T-cell (primary cell): Measurements from ENCODE around the gene RABEP2. TPM values are rescaled to one million over a fixed set of nuclear protein-coding genes. Genes with fewer than 3 reads are reported as not detected.
"Not testable (repeated sequence)": the region's sequence is repeated elsewhere in the genome, so short reads cannot be mapped to it uniquely, and the experiment has no call there.

Experiments
- ATAC-seq, 4 experiments: fragments of 200-7000 bp in 3 of 4; fragments of 150-1000 bp in 1 of 4; cut with Tn5 transposase; replicated peaks in 1 of 4; 1 replicate in 3 of 4; 2 replicates in 1 of 4; pipeline ENCODE4 v1.10.0; 2021; ENCODE audit warnings: moderate library complexity in 3 of 4, mild to moderate bottlenecking in 2 of 4, moderate number of reproducible peaks in 1 of 4
- CTCF ChIA-PET, 2 donors: fragments of 300-600 bp; sonication (Branson Sonifier 250); formaldehyde crosslinking; loops; one replicate each; lab custom pipeline; 2022; ENCODE audit warnings: antibody characterized with exemption in 2 of 2; lab: Charles Lee
- POLR2A ChIA-PET, 2 donors: fragments of 300-600 bp; sonication (Branson Sonifier 250); formaldehyde crosslinking; loops; one replicate each; lab custom pipeline; 2022; ENCODE audit warnings: antibody characterized with exemption in 2 of 2; lab: Charles Lee
- DNase-seq, 35 experiments: peaks; one replicate each; pipeline versions ENCODE4 v3.0.0 to v3.0.0-alpha.2; 2013 to 2023
- H3K27ac ChIP-seq: one replicate; pipeline ENCODE4 v1.5.1; 2013; ENCODE audit warnings: low read length
- H3K27me3 ChIP-seq, 2 experiments: replicated peaks in 1 of 2; 1 replicate in 1 of 2; 2 replicates in 1 of 2; pipeline versions ENCODE4 v1.6.1 to v1.7.0; 2013; ENCODE audit warnings: low read length in 1 of 2, mixed read lengths in 1 of 2; ENCODE audit not compliant: control insufficient read depth in 2 of 2, insufficient read depth in 2 of 2; ENCODE audit errors: extremely low read depth in 1 of 2
- H3K36me3 ChIP-seq, 2 donors: 1 replicate in 1 of 2; 2 replicates in 1 of 2; pipeline versions ENCODE4 v1.6.1 to v1.7.0; 2013; ENCODE audit warnings: low read length in 1 of 2; ENCODE audit not compliant: control insufficient read depth in 2 of 2, insufficient read depth in 1 of 2; ENCODE audit errors: extremely low read depth in 1 of 2
- H3K4me1 ChIP-seq, 2 experiments: 1 replicate in 1 of 2; 2 replicates in 1 of 2; pipeline versions ENCODE4 v1.6.1 to v1.7.0; 2013; ENCODE audit warnings: low read length in 2 of 2, mixed read lengths in 1 of 2; ENCODE audit not compliant: insufficient read depth in 2 of 2, control insufficient read depth in 1 of 2; ENCODE audit errors: extremely low read depth in 1 of 2
- H3K4me3 ChIP-seq, 2 donors: 1 replicate in 1 of 2; 2 replicates in 1 of 2; pipeline versions ENCODE4 v1.5.1 to v1.7.0; 2013; ENCODE audit warnings: mild to moderate bottlenecking in 2 of 2, low read length in 1 of 2, moderate library complexity in 1 of 2; ENCODE audit not compliant: control insufficient read depth in 1 of 2; ENCODE audit errors: extremely low read depth in 1 of 2
- H3K9me3 ChIP-seq: 2 replicates; pipeline ENCODE4 v1.7.0; 2013
- H3K27ac Mint-ChIP-seq, 2 donors: one replicate each; pipeline ENCODE4 v1.8.0; 2020 to 2021; ENCODE audit warnings: mild to moderate bottlenecking in 2 of 2, mixed read lengths in 2 of 2
- H3K27me3 Mint-ChIP-seq, 2 donors: one replicate each; pipeline ENCODE4 v1.8.0; 2021 to 2022; ENCODE audit warnings: mixed read lengths in 2 of 2
- H3K36me3 Mint-ChIP-seq: one replicate; pipeline ENCODE4 v1.8.0; 2021; ENCODE audit warnings: mixed read lengths
- H3K4me1 Mint-ChIP-seq, 3 donors: one replicate each; pipeline ENCODE4 v1.8.0; 2020 to 2022; ENCODE audit warnings: mixed read lengths in 3 of 3, mild to moderate bottlenecking in 1 of 3
- H3K4me3 Mint-ChIP-seq, 3 donors: one replicate each; pipeline ENCODE4 v1.8.0; 2020 to 2022; ENCODE audit warnings: mild to moderate bottlenecking in 3 of 3, mixed read lengths in 3 of 3, moderate library complexity in 3 of 3
- H3K9me3 Mint-ChIP-seq, 3 donors: one replicate each; pipeline ENCODE4 v1.8.0; 2020 to 2022; ENCODE audit warnings: mixed read lengths in 3 of 3
- WGBS: methylation state at CpG from one replicate; pipeline ENCODE4 v1.1.5; 2013; ENCODE audit warnings: missing lambda C conversion rate; ENCODE audit not compliant: insufficient coverage; 5-methylcytosine and 5-hydroxymethylcytosine counted together
- total RNA-seq, 35 experiments: library from RNA in 6 of 35; stranded (reverse) in 6 of 35; fragments of 120-200 nt in 1 of 35; gene quantifications; one replicate each; pipeline versions ENCODE4 v1.2.1 to v1.2.4 and lab custom pipeline; 2013 to 2026

Gene RABEP2
- total RNA-seq, 5 donors from 2014 or later (not counting 1 experiment from before 2014, with no cell fraction given): 26.9 to 35.5 (median 33.5) TPM

GRCh38 chr16:28898266-28898665 is 26.8 kb downstream of the RABEP2 start:
- Histone ChIP-seq H3K36me3 (no peaks in the 10 kb centered on the region), H3K4me3 (no peak overlapping the region), H3K27ac (no peak overlapping the region), H3K9me3 (no peaks in the 10 kb centered on the region), H3K27me3 (no peaks in the 10 kb centered on the region), H3K4me1 (peaks cover 0 to 6% of the 10 kb centered on the region in 2 experiments)
- no peak for ATAC-seq
- no peak for DNase-seq
- Mint-ChIP-seq H3K36me3 (no peaks in the 10 kb centered on the region), H3K27ac (no peak overlapping the region), H3K27me3 (no peaks in the 10 kb centered on the region), H3K4me1 (peaks cover 0 to 3% (median 0%) of the 10 kb centered on the region in 3 donors), H3K9me3 (no peaks in the 10 kb centered on the region), H3K4me3 (no peak overlapping the region)
- ChIA-PET CTCF (no interaction called here), POLR2A (no interaction called here)
- 92% methylated on average over 14 of the region's 15 CpGs for WGBS

GRCh38 chr16:28897826-28898225 is 27.2 kb downstream of the RABEP2 start:
- Mint-ChIP-seq H3K27me3 (no peaks in the 10 kb centered on the region), H3K27ac (no peak overlapping the region), H3K36me3 (no peaks in the 10 kb centered on the region), H3K4me3 (no peak overlapping the region), H3K4me1 (peaks cover 0 to 2% (median 0%) of the 10 kb centered on the region in 3 donors), H3K9me3 (no peaks in the 10 kb centered on the region)
- 100% methylated on average over 2 of the region's 4 CpGs for WGBS
- Histone ChIP-seq H3K36me3 (no peaks in the 10 kb centered on the region), H3K9me3 (no peaks in the 10 kb centered on the region), H3K4me1 (peaks cover 0 to 6% of the 10 kb centered on the region in 2 experiments), H3K4me3 (no peak overlapping the region), H3K27ac (no peak overlapping the region), H3K27me3 (no peaks in the 10 kb centered on the region)
- ATAC-seq (no peak), DNase-seq (no peak)
- ChIA-PET CTCF (no interaction called here), POLR2A (no interaction called here)

- ATAC-seq: no peak
- Histone ChIP-seq H3K4me3 (no peak overlapping the region), H3K9me3 (no peaks in the 10 kb centered on the region), H3K36me3 (no peaks in the 10 kb centered on the region), H3K4me1 (no peaks in the 10 kb centered on the region), H3K27ac (no peak overlapping the region), H3K27me3 (no peaks in the 10 kb centered on the region)
- Mint-ChIP-seq H3K27me3 (no peaks in the 10 kb centered on the region), H3K4me1 (no peaks in the 10 kb centered on the region), H3K36me3 (no peaks in the 10 kb centered on the region), H3K9me3 (no peaks in the 10 kb centered on the region), H3K4me3 (no peak overlapping the region), H3K27ac (no peak overlapping the region)
- no CpG with 5 or more reads among the region's 4 CpGs for WGBS
- POLR2A ChIA-PET: interaction anchor here (0.5 kb wide), 2 partner anchors 25 to 414 kb away, joined by 3 read pairs; no protein-coding TSS in a partner anchor
- no peak for DNase-seq
- CTCF ChIA-PET: no interaction called here
Observed at GRCh38 chr16:28895609-28896008, 29.4 kb downstream of the RABEP2 start.

- H3K36me3 ChIP-seq: no peaks in the 10 kb centered on the region
- ATAC-seq (no peak), DNase-seq (no peak)
- H3K9me3 ChIP-seq: no peaks in the 10 kb centered on the region
- no peaks in the 10 kb centered on the region for H3K4me1 ChIP-seq
- ChIA-PET POLR2A (no interaction called here), CTCF (no interaction called here)
- no peak overlapping the region for H3K4me3 ChIP-seq
- H3K9me3 Mint-ChIP-seq: no peaks in the 10 kb centered on the region
- no peaks in the 10 kb centered on the region for H3K27me3 Mint-ChIP-seq
- H3K4me1 Mint-ChIP-seq: no peaks in the 10 kb centered on the region
- H3K4me3 Mint-ChIP-seq: no peak overlapping the region
- no peaks in the 10 kb centered on the region for H3K36me3 Mint-ChIP-seq
- no CpG with 5 or more reads among the region's 4 CpGs for WGBS
- H3K27me3 ChIP-seq: no peaks in the 10 kb centered on the region
- H3K27ac Mint-ChIP-seq: no peak overlapping the region
- no peak overlapping the region for H3K27ac ChIP-seq
Observed at GRCh38 chr16:28893291-28893690, 31.7 kb downstream of the RABEP2 start.

- 70% methylated on average over 10 of the region's 14 CpGs for WGBS
- H3K4me1 ChIP-seq: no peaks in the 10 kb centered on the region
- Mint-ChIP-seq H3K4me3 (no peak overlapping the region), H3K27me3 (no peaks in the 10 kb centered on the region), H3K9me3 (no peaks in the 10 kb centered on the region), H3K4me1 (no peaks in the 10 kb centered on the region), H3K27ac (no peak overlapping the region), H3K36me3 (no peaks in the 10 kb centered on the region)
- H3K27me3 ChIP-seq: no peaks in the 10 kb centered on the region
- H3K36me3 ChIP-seq: no peaks in the 10 kb centered on the region
- H3K4me3 ChIP-seq: no peak overlapping the region
- no peak for DNase-seq
- no peak overlapping the region for H3K27ac ChIP-seq
- H3K9me3 ChIP-seq: no peaks in the 10 kb centered on the region
- POLR2A ChIA-PET: no interaction called here
- CTCF ChIA-PET: no interaction called here
- ATAC-seq: no peak
Observed at GRCh38 chr16:28891964-28892890, 32.8 kb downstream of the RABEP2 start.

GRCh38 chr16:28890355-28890754 is 34.7 kb downstream of the RABEP2 start:
- ATAC-seq, H3K9me3 Mint-ChIP-seq, H3K27me3 ChIP-seq, H3K36me3 Mint-ChIP-seq, H3K27ac Mint-ChIP-seq, CTCF ChIA-PET, H3K4me3 ChIP-seq, H3K27ac ChIP-seq, DNase-seq, H3K9me3 ChIP-seq, H3K4me3 Mint-ChIP-seq, POLR2A ChIA-PET, H3K27me3 Mint-ChIP-seq, H3K4me1 ChIP-seq, H3K36me3 ChIP-seq, H3K4me1 Mint-ChIP-seq: not testable (repeated sequence)
- no CpG with 5 or more reads among the region's 5 CpGs for WGBS
